NB4 (cell line): Measurements from ENCODE around the gene CCDC158.
A peak's percentile ranks its signal among the peaks of the same experiment; 100 is the strongest.
"Not testable (repeated sequence)": the region's sequence is repeated elsewhere in the genome, so short reads cannot be mapped to it uniquely, and the experiment has no call there.

ENCODE experiments used
- DNase-seq: peaks from one replicate; pipeline ENCODE4 v3.0.0; 2010; ENCODE audit warnings: low read depth
- H3K4me3 ChIP-seq: one replicate; pipeline ENCODE4 v1.5.1; 2011; ENCODE audit warnings: mild to moderate bottlenecking, low read depth, low read length, moderate library complexity
- CTCF ChIP-seq: IDR thresholded peaks from one replicate; pipeline ENCODE4 v1.5.1; 2012; ENCODE audit warnings: low read depth, low read length
- MAX ChIP-seq: IDR thresholded peaks from 2 replicates; pipeline ENCODE4 v1.6.1; 2011; ENCODE audit warnings: low read depth, low read length
- MYC ChIP-seq: IDR thresholded peaks from 2 replicates; pipeline ENCODE4 v1.6.1; 2011; ENCODE audit warnings: low read depth, low read length
- POLR2A ChIP-seq: IDR thresholded peaks from 2 replicates; pipeline ENCODE4 v1.6.1; 2011; ENCODE audit warnings: mild to moderate bottlenecking; ENCODE audit not compliant: insufficient read length; ENCODE audit errors: extremely low read depth

CCDC158 gene

GRCh38 chr4:76363556-76364290 is 57.2 kb downstream of the CCDC158 start:
- no peak for TF ChIP-seq MAX
- TF ChIP-seq POLR2A, result no peak
- TF ChIP-seq MYC, result no peak
- TF ChIP-seq CTCF, result no peak
- DNase-seq, result no peak

GRCh38 chr4:76361689-76362412 is 59.1 kb downstream of the CCDC158 start:
- TF ChIP-seq POLR2A (no peak), MAX (no peak)
- no peak for DNase-seq
- no peak overlapping the region for H3K4me3 ChIP-seq

More at GRCh38 chr4:76363556-76364290, 57.2 kb downstream of the CCDC158 start:
- no peak overlapping the region for H3K4me3 ChIP-seq

GRCh38 chr4:76359881-76360466 is 61.0 kb downstream of the CCDC158 start:
- H3K4me3 ChIP-seq, DNase-seq: not testable (repeated sequence)

- no peak for TF ChIP-seq MYC
- no peak for TF ChIP-seq CTCF
- TF ChIP-seq POLR2A, result no peak
- no peak for TF ChIP-seq MAX
- DNase-seq, result no peak
Observed at GRCh38 chr4:76357981-76358380, 63.0 kb downstream of the CCDC158 start.

GRCh38 chr4:76354517-76355473 is 66.1 kb downstream of the CCDC158 start:
- DNase-seq, result peak; percentile 76
- H3K4me3 ChIP-seq, result no peak overlapping the region
- TF ChIP-seq CTCF (no peak), MAX (0 out of 2 replicates have a peak, but pooled peaks have one; percentile 26)

More at GRCh38 chr4:76357981-76358380, 63.0 kb downstream of the CCDC158 start:
- no peak overlapping the region for H3K4me3 ChIP-seq

GRCh38 chr4:76342803-76343202 is 78.1 kb downstream of the CCDC158 start:
- H3K4me3 ChIP-seq, result no peak overlapping the region
- DNase-seq, result no peak
- TF ChIP-seq MYC, result no peak
- no peak for TF ChIP-seq MAX
- no peak for TF ChIP-seq POLR2A
- TF ChIP-seq CTCF, result no peak
